Vagina (tissue), 2 donors: Measurements from ENCODE around the gene TERT. TPM values are rescaled to one million over a fixed set of nuclear protein-coding genes. Genes with fewer than 3 reads are reported as not detected.

Experiments
- DNase-seq, 2 donors: peaks; one replicate each; pipeline ENCODE4 v3.0.0-alpha.2; 2017; ENCODE audit errors: extremely low spot score in 2 of 2
- H3K27ac ChIP-seq: fragments of 200-600 bp; sonication (generic); one replicate; pipeline ENCODE4 v1.5.1; 2019
- H3K27me3 ChIP-seq: fragments of 200-600 bp; sonication (generic); one replicate; pipeline ENCODE4 v1.5.1; 2019
- H3K36me3 ChIP-seq, 2 donors: fragments of 200-600 bp; sonication (generic); one replicate each; pipeline ENCODE4 v1.5.1; 2017 to 2019
- H3K4me1 ChIP-seq: fragments of 200-600 bp; sonication (generic); one replicate; pipeline ENCODE4 v1.5.1; 2019
- H3K4me3 ChIP-seq, 2 donors: fragments of 200-600 bp; sonication (generic); 1 replicate in 1 of 2; 2 replicates in 1 of 2; pipeline ENCODE4 v1.5.1; 2016 to 2019
- H3K9me3 ChIP-seq: fragments of 200-600 bp; sonication (generic); one replicate; pipeline ENCODE4 v1.5.1; 2019
- CTCF ChIP-seq, 3 experiments: fragments of 450-650 bp in 2 of 3; fragments of 200-600 bp in 1 of 3; sonication (generic) in 1 of 3; IDR thresholded peaks; one replicate each; pipeline ENCODE4 v1.5.1; 2017 to 2019; ENCODE audit warnings: antibody characterized with exemption in 3 of 3, mild to moderate bottlenecking in 2 of 3, moderate library complexity in 2 of 3
- POLR2A ChIP-seq, 2 donors: fragments of 450-650 bp; IDR thresholded peaks; one replicate each; pipeline ENCODE4 v1.6.1; 2017; ENCODE audit warnings: antibody characterized with exemption in 2 of 2, mild to moderate bottlenecking in 2 of 2, moderate library complexity in 2 of 2
- POLR2AphosphoS5 ChIP-seq, 2 donors: sonication (generic); formaldehyde crosslinking; IDR thresholded peaks; one replicate each; pipeline ENCODE4 v1.9.0; 2017; ENCODE audit warnings: antibody characterized with exemption in 2 of 2, mild to moderate bottlenecking in 2 of 2, low read depth in 1 of 2; ENCODE audit not compliant: insufficient read depth in 1 of 2
- intact Hi-C: fragments of 100-400 bp; cut with DNase I; formaldehyde crosslinking; loops from one replicate; pipeline ENCODE4 v1.15.1; 2023
- total RNA-seq: library from RNA; depleted of rRNA; stranded (reverse); fragments of >200 nt; gene quantifications from one replicate; pipeline ENCODE4 v1.2.3, GENCODE V29; 2016

TERT gene
- total RNA-seq, 1 donor from 2014 or later, result not detected

- no peaks in the 10 kb centered on the region for H3K9me3 ChIP-seq
- H3K4me3 ChIP-seq, result no peak overlapping the region
- H3K4me1 ChIP-seq, result no peaks in the 10 kb centered on the region
- no peaks in the 10 kb centered on the region for H3K36me3 ChIP-seq
- H3K27ac ChIP-seq, result no peak overlapping the region
- TF ChIP-seq POLR2AphosphoS5 (IDR thresholded peaks at IDR 0.05; ENCODE audit: insufficient read depth in 1 of 2, low read depth in 1 of 2) (no peak), CTCF (IDR thresholded peaks at IDR 0.05) (no peak), POLR2A (IDR thresholded peaks at IDR 0.05) (no peak)
- intact Hi-C loops, result no loop called here
- no peak for DNase-seq
- H3K27me3 ChIP-seq, result no peaks in the 10 kb centered on the region
Measured at GRCh38 chr5:1274471-1274870, 20.4 kb downstream of the TERT start.

GRCh38 chr5:1273745-1274144, 21.1 kb downstream of the TERT start:
- DNase-seq, result no peak

GRCh38 chr5:1272201-1272600, 22.7 kb downstream of the TERT start:
- intact Hi-C loops, result no loop called here

More at GRCh38 chr5:1273745-1274144, 21.1 kb downstream of the TERT start:
- no peaks in the 10 kb centered on the region for H3K27me3 ChIP-seq
- H3K4me3 ChIP-seq, result no peak overlapping the region
- H3K36me3 ChIP-seq, result no peaks in the 10 kb centered on the region
- intact Hi-C loops, result no loop called here
- TF ChIP-seq POLR2AphosphoS5 (IDR thresholded peaks at IDR 0.05; ENCODE audit: insufficient read depth in 1 of 2, low read depth in 1 of 2) (no peak), POLR2A (IDR thresholded peaks at IDR 0.05) (no peak), CTCF (IDR thresholded peaks at IDR 0.05) (no peak)
- no peak overlapping the region for H3K27ac ChIP-seq
- H3K9me3 ChIP-seq, result no peaks in the 10 kb centered on the region
- no peaks in the 10 kb centered on the region for H3K4me1 ChIP-seq

GRCh38 chr5:1270933-1271914, 23.6 kb downstream of the TERT start:
- intact Hi-C loops, result no loop called here
- Histone ChIP-seq H3K4me3 (no peak overlapping the region), H3K27ac (no peak overlapping the region), H3K27me3 (no peaks in the 10 kb centered on the region), H3K36me3 (no peaks in the 10 kb centered on the region), H3K9me3 (no peaks in the 10 kb centered on the region), H3K4me1 (no peaks in the 10 kb centered on the region)
- TF ChIP-seq POLR2AphosphoS5 (IDR thresholded peaks at IDR 0.05; ENCODE audit: insufficient read depth in 1 of 2, low read depth in 1 of 2), result no peak
- TF ChIP-seq POLR2A (IDR thresholded peaks at IDR 0.05), result no peak
- no peak for DNase-seq

More at GRCh38 chr5:1272201-1272600, 22.7 kb downstream of the TERT start:
- TF ChIP-seq POLR2AphosphoS5 (IDR thresholded peaks at IDR 0.05; ENCODE audit: insufficient read depth in 1 of 2, low read depth in 1 of 2), result no peak
- TF ChIP-seq POLR2A (IDR thresholded peaks at IDR 0.05), result no peak
- TF ChIP-seq CTCF (IDR thresholded peaks at IDR 0.05), result no peak
- no peaks in the 10 kb centered on the region for H3K9me3 ChIP-seq
- no peaks in the 10 kb centered on the region for H3K27me3 ChIP-seq
- H3K27ac ChIP-seq, result no peak overlapping the region
- no peak overlapping the region for H3K4me3 ChIP-seq
- no peaks in the 10 kb centered on the region for H3K4me1 ChIP-seq
- H3K36me3 ChIP-seq, result no peaks in the 10 kb centered on the region
- DNase-seq, result no peak

GRCh38 chr5:1270426-1270825, 24.4 kb downstream of the TERT start:
- Histone ChIP-seq H3K4me1 (no peaks in the 10 kb centered on the region), H3K9me3 (no peaks in the 10 kb centered on the region), H3K27me3 (no peaks in the 10 kb centered on the region), H3K36me3 (no peaks in the 10 kb centered on the region), H3K27ac (no peak overlapping the region), H3K4me3 (no peak overlapping the region)
- DNase-seq, result no peak
- intact Hi-C loops, result no loop called here
- TF ChIP-seq CTCF (IDR thresholded peaks at IDR 0.05) (no peak), POLR2A (IDR thresholded peaks at IDR 0.05) (no peak), POLR2AphosphoS5 (IDR thresholded peaks at IDR 0.05; ENCODE audit: insufficient read depth in 1 of 2, low read depth in 1 of 2) (no peak)
